Mucosa of gallbladder (tissue), 1 donor: ENCODE measurements around the gene H6PD. TPM values are rescaled to one million over a fixed set of nuclear protein-coding genes. Genes with fewer than 3 reads are reported as not detected.
A peak's percentile ranks its signal among the peaks of the same experiment; 100 is the strongest.

Experiments used
- DNase-seq: peaks from one replicate; pipeline ENCODE4 v3.0.0-alpha.2; 2020; ENCODE audit warnings: low spot score
- total RNA-seq: library from RNA; stranded (reverse); gene quantifications from one replicate; pipeline ENCODE4 v1.2.1, GENCODE V29; 2021
- donor health status: DM: no; HTN: no; CAD: no.

H6PD gene
- total RNA-seq, 1 donor from 2014 or later, result 45.6 TPM

- DNase-seq, result no peak
Observed at GRCh38 chr1:9279172-9279840, 44.7 kb downstream of the H6PD start.

GRCh38 chr1:9280015-9280860 is 45.7 kb downstream of the H6PD start:
- DNase-seq, result no peak

- DNase-seq, result no peak
Observed at GRCh38 chr1:9281071-9281827, 46.7 kb downstream of the H6PD start.

GRCh38 chr1:9281908-9282695 is 47.5 kb downstream of the H6PD start:
- DNase-seq, result no peak

- DNase-seq, result no peak
Observed at GRCh38 chr1:9282696-9282955, 48.1 kb downstream of the H6PD start.

GRCh38 chr1:9284061-9284460 is 49.5 kb downstream of the H6PD start:
- no peak for DNase-seq

- DNase-seq, result no peak
Observed at GRCh38 chr1:9286556-9286955, 52.0 kb downstream of the H6PD start.

GRCh38 chr1:9289090-9289534 is 54.5 kb downstream of the H6PD start:
- DNase-seq, result peak; percentile 84

GRCh38 chr1:9289711-9290485 is 55.3 kb downstream of the H6PD start:
- DNase-seq, result no peak

GRCh38 chr1:9291914-9292360 is 57.4 kb downstream of the H6PD start:
- DNase-seq, result no peak

GRCh38 chr1:9292361-9293240 is 58.0 kb downstream of the H6PD start, which contains the start of gene SPSB1:
Gene SPSB1, plus strand, starts transcription at chr1:9292894. Its CDS starts 62,998 bp downstream, at chr1:9355892.
- DNase-seq, result peak; percentile 81

- DNase-seq, result no peak
Observed at GRCh38 chr1:9293241-9293532, 58.6 kb downstream of the H6PD start.

- no peak for DNase-seq
Observed at GRCh38 chr1:9293533-9294404, 59.2 kb downstream of the H6PD start.

GRCh38 chr1:9294405-9294773 is 59.8 kb downstream of the H6PD start:
- DNase-seq, result no peak

GRCh38 chr1:9294910-9295636 is 60.5 kb downstream of the H6PD start:
- no peak for DNase-seq

- no peak for DNase-seq
Observed at GRCh38 chr1:9295884-9296283, 61.3 kb downstream of the H6PD start.

- DNase-seq, result no peak
Observed at GRCh38 chr1:9296850-9297249, 62.3 kb downstream of the H6PD start.

- no peak for DNase-seq
Observed at GRCh38 chr1:9297831-9298230, 63.3 kb downstream of the H6PD start.
